ENCODE measurements around the gene POLD2.
A peak's percentile ranks its signal among the peaks of the same experiment; 100 is the strongest.

The POLD2 gene

DNA sequence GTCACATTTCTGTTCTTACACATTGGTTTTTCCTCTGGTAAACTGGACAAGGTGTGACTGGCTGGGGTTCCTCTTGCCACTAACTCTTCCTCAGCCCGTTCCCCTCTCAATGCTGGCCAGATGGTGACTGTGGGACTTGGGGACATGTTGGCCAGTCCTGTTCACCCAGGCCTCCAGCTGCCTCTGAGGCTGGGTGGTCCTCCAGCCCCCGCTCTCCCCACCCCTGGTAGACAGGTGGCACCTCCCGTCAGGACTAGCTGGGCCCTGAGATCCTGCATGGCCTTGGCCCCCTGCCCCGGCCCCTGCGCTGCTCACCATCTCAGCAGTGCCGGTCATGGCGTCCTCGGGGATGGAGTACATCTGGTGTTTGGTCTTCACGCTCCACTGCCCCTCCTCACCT lies 28.6 kb upstream of the POLD2 start:
- DNase-seq, result no peak

DNA sequence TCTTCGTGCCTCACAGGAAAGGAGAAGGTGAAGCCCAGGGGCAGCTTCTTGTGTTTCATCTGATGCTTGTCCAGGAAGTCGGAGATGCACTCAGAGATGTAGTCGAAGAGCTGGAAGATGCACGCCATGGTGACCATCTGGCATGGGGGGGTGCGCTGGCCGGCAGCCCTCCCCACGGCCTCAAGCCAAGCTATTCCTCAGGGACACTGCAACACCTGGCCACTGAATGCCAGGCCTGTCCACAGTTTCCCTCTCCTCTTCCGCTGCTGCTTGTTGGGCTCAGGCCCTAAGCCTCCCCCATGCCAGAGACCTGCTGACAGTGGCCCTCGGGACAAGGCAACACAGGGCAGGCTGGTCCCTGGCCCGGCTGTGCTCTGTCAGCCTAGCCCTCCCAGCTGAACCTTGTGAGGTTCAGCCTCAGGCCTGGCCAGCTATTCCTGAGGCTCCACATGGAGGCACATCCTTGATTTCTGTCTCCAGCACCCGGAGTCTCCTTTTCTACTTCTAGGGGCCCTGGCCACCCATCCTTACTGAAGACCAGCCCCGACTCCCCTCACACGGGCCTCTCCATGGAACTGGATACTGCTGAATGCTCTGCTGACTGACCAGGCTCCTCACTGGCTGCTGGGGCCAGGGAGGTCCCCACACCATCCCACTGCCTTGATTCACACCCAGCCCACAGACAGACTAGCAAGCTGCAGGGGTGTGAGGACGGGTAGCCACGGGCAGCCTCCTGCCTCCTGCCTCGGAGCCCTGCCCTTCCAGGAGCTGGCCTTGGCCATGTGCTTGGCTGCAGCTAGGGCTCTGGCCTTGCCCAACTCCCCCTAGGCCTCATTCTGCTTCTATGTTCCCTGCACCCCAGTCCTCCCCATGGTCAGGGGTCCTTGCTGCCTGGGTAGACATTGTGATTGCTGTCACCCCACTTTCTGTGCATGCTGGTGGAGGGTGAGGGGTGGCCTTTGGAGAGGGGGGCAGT lies 27.9 kb upstream of the POLD2 start:
- no peak for DNase-seq

DNA sequence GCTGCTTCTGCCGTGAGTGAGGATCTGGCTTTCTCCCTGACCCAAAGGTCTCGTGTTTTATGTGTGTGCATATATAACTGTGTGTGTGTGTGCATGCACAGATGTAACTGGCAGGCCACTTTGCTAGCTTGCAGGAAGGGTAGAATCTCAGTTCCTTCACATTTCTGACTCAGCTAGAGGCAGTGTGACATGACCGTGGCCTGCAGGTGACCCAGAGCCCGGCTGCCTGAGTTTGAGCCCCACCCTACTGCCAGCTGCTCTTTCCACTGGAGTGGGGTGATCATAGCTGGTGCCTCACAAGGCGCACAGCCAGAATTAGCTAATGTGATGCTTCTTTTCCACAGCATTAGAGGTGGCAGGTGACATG lies 27.1 kb upstream of the POLD2 start:
- no peak for DNase-seq

DNA sequence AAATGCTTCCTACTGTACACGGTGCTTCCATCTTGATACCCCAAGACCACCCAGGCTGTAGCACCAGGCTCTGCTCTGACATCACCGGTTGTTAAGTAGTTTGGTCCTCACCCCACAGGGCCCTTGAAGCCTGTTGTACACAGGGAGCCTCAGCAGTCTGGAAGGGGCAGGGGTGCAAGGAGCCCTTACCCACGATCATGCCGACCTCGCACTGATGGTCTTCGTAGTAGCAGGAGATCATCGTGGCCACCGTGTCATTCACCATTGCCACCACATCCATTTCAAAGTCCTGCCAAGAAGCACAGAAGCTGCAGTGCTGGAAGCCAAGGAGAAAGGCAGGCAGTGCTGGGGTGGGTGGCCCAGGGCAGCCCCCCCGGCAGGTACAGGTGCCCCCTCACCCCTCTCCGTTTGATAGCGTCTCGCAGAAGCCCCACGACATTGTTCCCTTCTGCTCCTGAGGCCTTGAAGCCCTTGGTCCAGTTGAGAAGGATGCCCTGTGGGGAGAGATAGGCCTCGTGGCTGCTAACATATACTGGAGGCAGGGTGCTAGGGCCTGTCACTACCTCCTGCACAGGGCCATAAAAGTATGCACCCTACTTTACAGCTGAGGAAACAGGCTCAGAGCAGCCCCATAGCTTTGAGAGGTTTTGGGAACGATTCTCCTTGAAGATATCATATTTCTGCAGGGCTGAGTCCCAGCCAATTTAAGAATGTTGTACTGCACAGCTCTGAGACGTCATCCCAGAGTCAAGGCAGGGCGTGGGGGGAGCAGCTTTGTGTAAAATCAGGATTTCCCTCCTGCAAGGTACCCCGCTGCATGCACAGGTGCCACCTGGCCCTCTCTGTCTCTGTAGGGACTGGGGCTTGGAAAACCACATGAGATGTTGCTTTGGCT lies 26.5 kb upstream of the POLD2 start:
- DNase-seq, result no peak

DNA sequence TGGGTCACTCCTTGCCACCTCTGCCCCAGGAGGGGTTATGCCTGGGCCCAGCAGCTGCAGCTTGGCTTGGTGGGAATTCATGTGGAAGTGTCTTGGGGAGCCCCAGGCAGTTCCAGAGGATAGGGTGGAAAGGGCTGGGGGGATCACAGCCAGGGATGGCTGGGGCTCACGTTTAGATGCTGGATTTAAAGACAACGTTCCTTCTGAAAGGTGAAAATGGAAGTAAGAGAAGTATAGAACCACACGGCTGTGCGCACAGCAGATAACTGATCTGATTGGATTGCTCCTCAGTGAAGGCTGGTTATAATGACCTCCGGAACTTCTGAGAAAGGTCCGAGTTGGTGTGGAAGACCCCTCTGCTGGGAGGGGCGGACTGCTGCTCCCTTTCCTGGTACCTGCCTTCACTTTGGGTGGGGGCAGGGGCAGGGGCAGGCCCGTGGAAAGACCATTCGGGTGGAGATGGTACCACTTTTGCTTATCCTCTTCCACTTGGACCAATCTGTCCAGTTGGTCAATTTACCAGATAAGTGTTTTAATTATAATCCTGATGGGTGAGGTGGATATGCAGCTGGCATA lies 25.7 kb upstream of the POLD2 start:
- no peak for DNase-seq

DNA sequence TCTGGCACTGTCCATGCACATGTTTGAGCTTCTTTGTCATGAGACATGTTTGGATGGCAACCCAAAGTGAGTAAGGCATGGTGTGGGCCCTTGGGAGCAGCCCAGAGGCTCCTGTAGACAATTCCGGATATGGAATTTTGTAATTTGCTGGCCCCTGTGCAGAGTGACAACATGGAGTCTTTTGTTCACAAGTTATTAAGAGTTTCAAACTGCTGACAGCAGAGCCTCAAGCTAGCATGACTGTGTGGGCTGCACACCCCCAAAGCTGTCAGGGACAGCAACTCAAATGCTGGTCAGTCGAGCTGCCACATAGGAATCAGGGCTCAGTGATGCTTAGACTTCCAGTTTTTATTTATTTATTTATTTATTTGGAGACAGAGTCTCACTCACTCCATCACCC lies 24.8 kb upstream of the POLD2 start:
- no peak for DNase-seq

DNA sequence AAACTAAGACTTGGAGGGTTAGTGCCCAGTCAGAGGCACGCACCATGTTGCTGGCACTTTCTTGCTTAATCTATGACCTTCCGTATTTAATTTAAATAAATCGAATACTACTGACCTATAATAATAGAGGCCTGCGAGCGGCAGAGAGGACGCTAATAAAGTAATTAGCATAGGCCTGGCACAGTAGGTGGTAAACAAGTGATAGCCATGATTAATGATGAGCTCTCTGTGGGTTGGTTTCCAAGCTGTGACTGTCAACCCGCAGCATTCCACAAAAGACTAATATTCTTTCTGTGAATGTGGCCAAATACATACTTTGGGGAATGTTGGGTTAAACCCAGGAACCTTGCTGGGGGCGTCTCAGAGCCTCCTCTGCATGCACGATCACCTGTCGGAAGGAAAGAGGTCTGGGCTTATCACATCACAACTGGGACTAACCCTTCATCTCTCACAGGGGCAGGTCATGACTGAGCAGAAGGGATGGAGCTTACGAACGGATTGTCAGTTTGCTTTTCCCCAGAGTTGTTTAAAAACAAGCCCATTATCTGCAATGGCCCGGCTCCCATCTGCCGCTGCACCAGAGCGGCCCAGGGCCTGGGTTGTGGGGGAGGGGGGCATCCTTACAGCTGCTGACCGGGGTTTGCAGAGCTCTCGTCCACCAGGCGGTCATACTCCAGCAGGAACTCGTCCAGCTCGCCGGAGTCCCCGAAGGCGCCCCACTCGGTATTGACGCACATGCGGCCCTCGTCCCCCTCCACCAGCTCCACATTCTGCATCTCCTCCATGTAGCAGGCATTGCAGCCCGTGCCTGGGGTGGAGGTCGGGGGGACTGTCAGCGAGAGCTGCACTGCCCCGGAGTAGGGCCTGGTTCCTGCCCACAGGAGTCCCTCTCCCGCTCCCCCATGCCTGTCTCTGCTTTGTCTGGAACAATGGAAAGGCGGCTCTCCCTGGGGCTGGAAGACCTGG lies 24.0 kb upstream of the POLD2 start:
- no peak for DNase-seq

DNA sequence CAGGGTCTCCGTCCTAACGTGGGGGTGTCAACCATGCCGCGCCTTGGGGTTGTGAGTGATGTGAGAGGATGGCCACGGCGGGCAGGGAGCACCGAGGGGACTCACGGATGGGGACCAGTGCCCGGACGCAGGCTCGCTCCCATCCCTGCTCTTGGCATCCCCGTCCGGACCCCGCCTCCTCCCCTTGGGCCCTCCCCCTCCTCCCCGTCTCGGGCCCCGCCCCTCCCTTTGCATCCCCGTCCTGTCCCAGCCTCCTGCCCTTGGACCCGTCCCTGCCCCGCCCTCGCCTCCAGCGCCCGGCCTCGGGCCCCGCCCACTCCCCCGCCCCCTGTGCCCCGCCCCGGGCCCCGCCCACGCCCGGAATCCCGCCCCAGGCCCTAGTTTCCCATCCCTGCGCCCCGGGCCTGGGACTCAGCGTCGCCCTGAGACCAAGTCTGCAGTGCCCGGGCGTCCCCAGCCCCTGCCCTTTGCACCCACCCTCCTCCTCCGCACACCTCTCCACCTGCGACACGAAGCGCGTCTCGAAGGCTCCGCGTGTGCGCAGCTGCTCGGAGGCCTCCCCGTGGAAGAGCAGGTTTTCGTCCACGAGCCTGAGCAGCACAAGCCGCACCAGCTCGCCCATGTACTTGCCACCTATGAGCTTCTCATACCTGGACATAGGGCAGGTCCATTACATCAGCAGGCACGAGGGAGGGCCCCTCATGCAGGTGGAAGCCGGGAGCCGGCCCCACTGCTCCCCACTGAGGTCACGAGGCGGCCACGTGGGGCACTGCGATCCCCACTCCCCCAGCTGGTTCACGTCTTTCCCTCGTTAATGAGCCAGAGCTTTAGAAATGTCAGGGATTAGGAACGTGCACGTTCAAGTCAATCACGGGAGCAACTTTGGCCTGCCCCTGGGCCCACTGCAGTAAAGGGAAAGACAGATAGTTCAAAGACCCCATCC lies 22.9 kb upstream of the POLD2 start:
- DNase-seq, result peak; percentile 23 to 81 (median 65)

DNA sequence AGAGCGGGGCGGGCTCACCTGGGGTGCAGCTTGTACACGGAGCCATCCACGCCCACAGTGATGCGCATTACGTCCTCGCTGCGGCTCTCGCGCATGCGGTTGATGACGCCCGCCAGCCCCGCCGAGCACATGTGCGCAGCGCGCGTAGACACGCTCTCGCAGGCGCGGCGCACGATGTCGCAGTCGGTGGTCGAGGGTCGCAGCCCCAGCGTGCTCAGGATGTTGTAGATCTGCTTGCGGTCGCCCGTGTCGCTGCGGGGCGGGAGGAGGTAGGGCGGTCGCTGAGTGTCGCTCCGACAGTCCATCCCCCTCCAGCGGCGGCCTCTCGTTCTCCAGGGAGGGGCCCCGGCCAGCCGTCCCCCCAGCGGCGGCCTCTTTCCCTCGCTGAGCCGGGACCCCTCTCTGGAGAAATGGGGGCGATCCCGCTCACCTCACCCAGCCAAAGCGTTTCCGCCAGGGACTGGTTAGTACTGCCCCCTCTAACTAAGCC lies 22.2 kb upstream of the POLD2 start:
- peak; percentile 34 to 66 (median 64) for DNase-seq

DNA sequence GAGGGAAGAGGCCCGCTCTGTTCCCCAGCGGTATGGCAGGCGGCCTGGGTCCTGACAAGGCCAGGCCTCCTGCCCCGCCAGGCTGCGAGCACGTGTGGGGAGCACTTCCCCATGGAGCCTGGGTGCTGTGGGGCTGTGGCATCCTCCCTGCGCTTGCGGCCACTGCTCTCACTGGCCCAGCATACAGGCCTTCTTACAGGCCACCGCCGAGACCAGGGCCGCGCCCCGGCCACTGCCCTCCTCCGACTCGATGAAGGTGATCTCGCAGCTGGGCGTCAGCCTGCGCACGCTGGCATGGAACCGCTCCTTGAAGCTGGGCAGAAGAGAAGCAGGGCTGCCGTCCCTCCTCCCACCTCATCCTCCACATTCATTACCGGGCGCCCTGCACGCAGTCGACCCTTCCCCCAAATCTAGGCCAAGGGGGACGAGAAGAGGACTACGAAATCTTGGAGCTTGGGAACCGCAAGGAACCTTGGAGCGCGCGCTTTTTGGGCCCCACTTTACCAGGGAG lies 21.7 kb upstream of the POLD2 start:
- DNase-seq, result no peak

DNA sequence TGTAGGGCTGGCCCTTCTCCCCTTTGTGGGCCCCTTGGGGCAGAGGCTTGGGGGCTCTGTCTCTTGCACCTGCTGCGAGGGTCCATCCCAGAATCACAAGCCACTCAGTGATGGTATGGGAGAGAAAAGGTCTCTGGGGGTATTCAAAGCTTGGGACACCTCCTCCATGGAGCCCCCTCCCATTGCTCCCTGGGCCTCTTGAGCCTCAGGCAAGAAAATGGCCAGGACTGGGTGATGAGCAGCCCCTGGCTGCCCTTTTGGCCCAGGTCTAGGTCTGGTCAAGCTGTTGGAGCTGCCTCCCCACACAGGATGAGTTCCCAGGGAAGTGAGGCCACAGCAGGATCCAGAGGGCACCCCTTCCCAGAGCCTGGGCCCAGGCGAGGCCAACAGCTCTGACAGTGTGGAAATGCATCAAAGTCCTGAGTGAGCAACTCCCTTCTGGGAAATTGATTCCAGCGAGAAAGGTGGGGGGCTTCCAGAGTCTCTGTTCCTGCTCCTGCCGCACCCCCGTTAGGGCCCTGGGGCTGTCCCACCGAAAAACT lies 21.1 kb upstream of the POLD2 start:
- no peak for DNase-seq

DNA sequence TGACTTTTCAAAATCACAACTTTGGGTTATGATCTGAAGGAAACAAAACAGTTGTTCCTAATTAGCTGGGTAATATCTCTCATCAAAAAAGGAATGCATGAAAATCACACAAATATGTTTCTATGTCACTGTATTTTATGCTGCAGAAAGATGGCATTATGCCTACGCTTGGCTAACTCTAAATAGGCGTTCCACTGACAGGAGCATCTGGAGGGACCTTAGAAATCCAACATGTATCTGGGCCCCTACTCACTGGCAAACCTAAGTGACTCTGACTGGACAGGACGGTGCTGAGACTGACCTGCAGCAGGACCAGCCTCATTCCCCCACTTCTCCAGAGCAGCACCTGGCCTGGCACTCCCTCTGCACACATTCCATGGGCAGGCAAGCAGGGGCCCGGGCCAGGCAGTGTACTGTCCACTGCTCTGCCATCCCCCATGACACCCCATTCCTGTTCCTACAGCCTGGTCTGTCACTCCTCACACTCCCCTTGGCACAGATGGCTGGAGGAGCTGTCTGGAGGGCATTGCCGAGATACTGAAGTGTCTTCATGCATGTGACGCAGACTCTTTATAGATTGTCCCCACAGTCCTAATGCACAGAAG lies 20.4 kb upstream of the POLD2 start:
- DNase-seq, result no peak

DNA sequence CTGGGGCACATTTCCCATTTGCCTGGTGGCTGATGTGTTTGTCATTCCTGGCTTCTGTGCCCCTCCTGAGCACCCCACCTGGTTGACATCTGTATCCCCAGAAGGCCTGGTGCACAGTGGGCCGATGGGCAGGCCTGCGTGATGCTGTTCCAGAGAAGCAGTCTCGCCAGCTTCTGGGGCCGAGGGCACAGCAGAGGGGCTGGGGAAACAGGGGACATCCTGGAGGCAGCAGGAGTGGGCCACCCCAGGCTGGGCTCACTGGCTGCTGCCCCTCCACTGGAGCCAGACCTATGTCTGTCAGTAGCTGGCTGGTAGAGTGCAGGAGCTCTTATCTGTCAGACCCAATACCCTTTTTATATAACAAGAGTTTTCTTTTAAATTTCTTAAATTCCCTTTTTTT lies 18.7 kb upstream of the POLD2 start:
- no peak for DNase-seq

DNA sequence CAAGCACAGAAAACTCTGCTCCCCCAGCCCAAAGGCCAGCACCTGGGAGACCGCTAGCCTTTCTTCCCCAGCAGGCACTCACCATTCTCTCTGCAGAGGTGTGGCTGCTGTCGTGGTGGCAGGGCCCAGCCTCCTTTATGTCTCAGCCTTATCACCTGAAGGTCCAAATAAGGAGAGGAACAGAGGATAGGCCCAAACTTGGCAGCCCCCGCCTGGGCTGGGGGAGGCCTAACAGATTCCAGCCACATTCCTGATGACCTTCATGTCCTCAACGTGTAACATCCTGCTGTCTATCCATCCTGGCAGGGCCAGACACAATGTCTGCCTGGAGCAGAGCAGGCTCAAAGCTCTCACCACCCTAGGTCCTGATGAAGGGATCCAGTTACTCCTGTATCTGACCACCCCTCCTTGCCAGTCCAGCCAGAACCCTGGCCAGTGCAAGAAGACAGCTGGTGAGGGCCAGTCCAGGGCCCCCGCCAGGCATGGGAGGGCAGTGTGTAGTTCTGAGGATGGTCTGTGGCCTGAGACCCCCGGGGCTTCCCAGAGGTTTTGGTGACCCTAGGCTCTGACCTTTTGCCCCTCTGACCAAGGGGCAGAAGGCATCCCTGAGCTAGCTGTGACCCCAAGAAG lies 18.0 kb upstream of the POLD2 start, which contains the start of gene MYL7:
TSS of gene MYL7 (minus strand) at position 112 of the 630 bp plus-strand sequence. CDS start at position 85, 27 bp downstream.
- DNase-seq, result no peak

DNA sequence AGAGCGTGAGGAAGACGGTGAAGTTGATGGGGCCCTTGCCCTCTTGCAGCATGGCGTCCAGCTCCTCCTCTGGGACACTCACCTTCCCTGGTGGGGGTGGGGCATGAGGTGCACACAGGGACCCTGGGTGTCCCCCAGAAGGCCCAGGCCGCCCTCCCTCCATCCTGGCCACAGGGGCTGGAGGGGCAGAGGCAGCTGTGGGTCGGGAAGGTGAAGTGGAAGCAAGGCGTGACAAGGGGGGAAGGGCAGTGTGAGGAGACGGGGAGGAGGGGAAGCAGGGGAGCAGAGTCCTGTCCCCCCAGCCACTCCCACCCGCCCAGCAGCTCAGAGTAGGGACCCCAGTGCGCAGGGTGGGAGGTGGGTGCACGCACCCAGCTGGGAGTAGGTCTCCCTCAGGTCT lies 17.0 kb upstream of the POLD2 start:
- DNase-seq, result no peak

DNA sequence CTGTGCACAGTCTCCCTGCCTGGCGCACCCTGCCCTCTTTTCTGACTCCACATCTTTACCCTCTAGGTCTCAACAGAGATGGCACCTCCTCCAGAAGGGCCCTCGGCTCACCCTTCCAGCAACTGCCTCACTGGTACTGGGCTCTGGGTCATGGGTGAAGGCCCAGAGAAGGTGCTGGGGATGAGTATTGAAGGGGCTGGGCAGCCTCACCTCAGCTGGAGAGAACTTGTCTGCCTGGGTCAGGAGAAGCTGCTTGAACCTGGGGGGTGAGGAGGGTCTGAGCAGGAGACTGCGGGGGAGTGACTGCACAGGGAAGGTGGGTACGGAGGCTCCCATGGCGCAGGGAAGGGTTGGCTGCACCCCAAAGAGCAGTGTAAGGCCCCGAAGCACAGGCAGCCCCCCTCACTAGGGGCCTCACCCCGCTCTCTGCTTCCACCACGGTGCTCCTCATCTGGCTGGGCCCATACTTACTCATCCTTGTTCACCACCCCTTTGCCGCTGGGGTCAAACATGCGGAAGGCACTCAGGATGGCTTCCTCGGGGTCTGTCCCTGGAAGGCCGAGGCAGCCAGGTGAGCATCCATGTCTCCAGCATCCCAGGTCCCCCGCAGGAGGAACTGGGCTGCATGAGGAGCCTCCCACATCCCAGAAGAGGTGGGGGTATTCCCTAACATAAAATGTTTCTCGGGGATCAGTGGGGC lies 16.1 kb upstream of the POLD2 start:
- DNase-seq, result no peak

DNA sequence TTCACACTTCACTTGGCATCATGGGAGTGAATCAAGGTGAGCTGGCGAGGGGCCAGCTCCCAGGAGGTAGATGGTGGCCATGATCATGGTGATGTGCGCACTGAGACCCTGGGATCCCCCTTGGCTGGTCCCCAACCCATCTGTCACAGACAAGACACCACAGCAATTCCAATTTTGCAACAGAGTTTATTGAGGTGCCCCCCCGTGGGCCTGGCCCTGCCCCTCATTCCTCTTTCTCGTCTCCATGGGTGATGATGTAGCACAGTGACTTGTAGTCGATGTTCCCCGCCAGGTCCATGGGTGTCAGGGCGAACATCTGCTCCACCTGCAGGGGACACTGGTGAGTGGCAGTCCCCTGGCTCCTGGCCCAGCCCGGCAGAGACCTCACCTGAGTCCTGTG lies 15.3 kb upstream of the POLD2 start:
- DNase-seq, result no peak

DNA sequence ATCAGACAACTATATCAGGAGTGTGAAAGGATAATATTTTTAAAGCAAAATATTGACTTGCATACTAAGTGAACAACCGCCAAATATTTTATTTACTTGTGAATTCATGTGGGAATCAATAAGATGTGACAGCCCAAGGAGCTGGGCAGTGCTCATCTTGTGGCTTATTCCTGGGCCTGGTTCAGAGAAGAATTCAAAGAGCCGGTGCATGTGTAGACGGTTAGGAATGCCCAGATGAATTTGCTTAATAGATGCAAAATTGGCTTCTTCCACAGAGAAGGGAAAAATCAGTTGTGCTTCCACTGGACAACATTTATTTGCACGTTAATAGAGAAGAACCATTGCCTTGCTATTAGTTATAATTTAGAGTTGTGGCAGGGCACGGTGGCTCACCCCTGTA lies 13.4 kb upstream of the POLD2 start:
- no peak for DNase-seq

Measured in stimulated activated naive CD4-positive, alpha-beta T cell (primary cell).